ENCODE data around the gene PRICKLE1.

Gene PRICKLE1
- total RNA-seq: 0 to 0.60 (median 0.07) reads per million in 9 experiments

- Mint-ChIP-seq H3K27me3 (peaks cover 47 to 66% of the 10 kb centered on the region in 2 donors), H3K4me3 (peak within 1 kb of the TSS; percentile 63 to 70), H3K27ac (no peak within 1 kb of the TSS), H3K9me3 (no peaks in the 10 kb centered on the region), H3K36me3 (ENCODE audit: insufficient read depth) (no peaks in the 10 kb centered on the region), H3K4me1 (ENCODE audit: low read depth in 2 of 2) (peaks cover 0 to 12% of the 10 kb centered on the region in 2 donors)
- ATAC-seq (replicated peaks) (peak; percentile 44), DNase-seq (no peak)
These were observed at the start of gene PRICKLE1 for GRCh38 chr12:42589465-42590329. PRICKLE1 (minus strand) TSS chr12:42589746; CDS start chr12:42472516, 117,230 bp downstream.

GRCh38 chr12:42638697-42639096, 49.2 kb upstream of the PRICKLE1 start:
- Mint-ChIP-seq H3K4me1 (ENCODE audit: low read depth in 2 of 2) (no peaks in the 10 kb centered on the region), H3K9me3 (peaks cover 0 to 2% of the 10 kb centered on the region in 2 donors), H3K36me3 (ENCODE audit: insufficient read depth) (no peaks in the 10 kb centered on the region), H3K27ac (no peak overlapping the region), H3K27me3 (no peaks in the 10 kb centered on the region), H3K4me3 (no peak overlapping the region)
- no peak for ATAC-seq (replicated peaks)
- DNase-seq: no peak

GRCh38 chr12:42638011-42638410, 48.5 kb upstream of the PRICKLE1 start:
- Mint-ChIP-seq H3K36me3 (ENCODE audit: insufficient read depth) (no peaks in the 10 kb centered on the region), H3K27me3 (no peaks in the 10 kb centered on the region), H3K4me3 (no peak overlapping the region), H3K9me3 (peaks cover 0 to 2% of the 10 kb centered on the region in 2 donors), H3K27ac (no peak overlapping the region), H3K4me1 (ENCODE audit: low read depth in 2 of 2) (no peaks in the 10 kb centered on the region)
- DNase-seq (no peak), ATAC-seq (replicated peaks) (no peak)

- Mint-ChIP-seq H3K9me3 (peaks cover 0 to 2% of the 10 kb centered on the region in 2 donors), H3K36me3 (ENCODE audit: insufficient read depth) (no peaks in the 10 kb centered on the region), H3K27ac (no peak overlapping the region), H3K4me3 (no peak overlapping the region), H3K27me3 (no peaks in the 10 kb centered on the region), H3K4me1 (ENCODE audit: low read depth in 2 of 2) (no peaks in the 10 kb centered on the region)
- ATAC-seq (replicated peaks): peak; percentile 36
- no peak for DNase-seq
These were observed 47.4 kb upstream of the PRICKLE1 start for GRCh38 chr12:42636993-42637392.

- ATAC-seq (replicated peaks): no peak
- Mint-ChIP-seq H3K27me3 (no peaks in the 10 kb centered on the region), H3K4me3 (no peak overlapping the region), H3K36me3 (ENCODE audit: insufficient read depth) (no peaks in the 10 kb centered on the region), H3K27ac (no peak overlapping the region), H3K9me3 (peaks cover 0 to 2% of the 10 kb centered on the region in 2 donors), H3K4me1 (ENCODE audit: low read depth in 2 of 2) (no peaks in the 10 kb centered on the region)
- no peak for DNase-seq
These were observed 44.0 kb upstream of the PRICKLE1 start for GRCh38 chr12:42633594-42633993.

- ATAC-seq (replicated peaks): no peak
- H3K4me3 Mint-ChIP-seq: no peak overlapping the region
- peaks cover 0 to 2% of the 10 kb centered on the region in 2 donors for H3K9me3 Mint-ChIP-seq
- DNase-seq: no peak
- H3K4me1 Mint-ChIP-seq (ENCODE audit: low read depth in 2 of 2): no peaks in the 10 kb centered on the region
- no peak overlapping the region for H3K27ac Mint-ChIP-seq
- no peaks in the 10 kb centered on the region for H3K36me3 Mint-ChIP-seq (ENCODE audit: insufficient read depth)
- H3K27me3 Mint-ChIP-seq: no peaks in the 10 kb centered on the region
These were observed 42.0 kb upstream of the PRICKLE1 start for GRCh38 chr12:42631513-42631912.

- no peak for ATAC-seq (replicated peaks)
- Mint-ChIP-seq H3K36me3 (ENCODE audit: insufficient read depth) (no peaks in the 10 kb centered on the region), H3K9me3 (peaks cover 0 to 2% of the 10 kb centered on the region in 2 donors), H3K4me1 (ENCODE audit: low read depth in 2 of 2) (no peaks in the 10 kb centered on the region), H3K27ac (no peak overlapping the region), H3K4me3 (no peak overlapping the region), H3K27me3 (no peaks in the 10 kb centered on the region)
- no peak for DNase-seq
These were observed 40.8 kb upstream of the PRICKLE1 start for GRCh38 chr12:42630314-42630713.

- Mint-ChIP-seq H3K4me3 (no peak overlapping the region), H3K4me1 (ENCODE audit: low read depth in 2 of 2) (no peaks in the 10 kb centered on the region), H3K36me3 (ENCODE audit: insufficient read depth) (no peaks in the 10 kb centered on the region), H3K27ac (no peak overlapping the region), H3K9me3 (peaks cover 0 to 6% of the 10 kb centered on the region in 2 donors), H3K27me3 (no peaks in the 10 kb centered on the region)
- DNase-seq: no peak
- ATAC-seq (replicated peaks): no peak
These were observed 37.6 kb upstream of the PRICKLE1 start for GRCh38 chr12:42627151-42627550.

GRCh38 chr12:42625611-42626010, 36.1 kb upstream of the PRICKLE1 start:
- Mint-ChIP-seq H3K36me3 (ENCODE audit: insufficient read depth) (no peaks in the 10 kb centered on the region), H3K4me3 (no peak overlapping the region), H3K9me3 (peaks cover 0 to 9% of the 10 kb centered on the region in 2 donors), H3K27me3 (no peaks in the 10 kb centered on the region), H3K27ac (no peak overlapping the region), H3K4me1 (ENCODE audit: low read depth in 2 of 2) (no peaks in the 10 kb centered on the region)
- DNase-seq: no peak
- ATAC-seq (replicated peaks): no peak

GRCh38 chr12:42617622-42618021, 28.1 kb upstream of the PRICKLE1 start:
- Mint-ChIP-seq H3K4me3 (no peak overlapping the region), H3K9me3 (peaks cover 0 to 15% of the 10 kb centered on the region in 2 donors), H3K27ac (no peak overlapping the region), H3K4me1 (ENCODE audit: low read depth in 2 of 2) (no peaks in the 10 kb centered on the region), H3K36me3 (ENCODE audit: insufficient read depth) (no peaks in the 10 kb centered on the region), H3K27me3 (no peaks in the 10 kb centered on the region)
- DNase-seq (no peak), ATAC-seq (replicated peaks) (no peak)

- ATAC-seq (replicated peaks): no peak
- H3K36me3 Mint-ChIP-seq (ENCODE audit: insufficient read depth): no peaks in the 10 kb centered on the region
- peaks cover 0 to 12% of the 10 kb centered on the region in 2 donors for H3K9me3 Mint-ChIP-seq
- no peak overlapping the region for H3K4me3 Mint-ChIP-seq
- peaks cover 0 to 6% of the 10 kb centered on the region in 2 donors for H3K27me3 Mint-ChIP-seq
- H3K27ac Mint-ChIP-seq: no peak overlapping the region
- no peak for DNase-seq
- no peaks in the 10 kb centered on the region for H3K4me1 Mint-ChIP-seq (ENCODE audit: low read depth in 2 of 2)
These were observed 25.5 kb upstream of the PRICKLE1 start for GRCh38 chr12:42615006-42615405.

GRCh38 chr12:42612231-42612613, 22.7 kb upstream of the PRICKLE1 start:
- Mint-ChIP-seq H3K4me3 (no peak overlapping the region), H3K27ac (no peak overlapping the region), H3K4me1 (ENCODE audit: low read depth in 2 of 2) (no peaks in the 10 kb centered on the region), H3K36me3 (ENCODE audit: insufficient read depth) (no peaks in the 10 kb centered on the region), H3K9me3 (peaks cover 0 to 8% of the 10 kb centered on the region in 2 donors), H3K27me3 (peaks cover 0 to 6% of the 10 kb centered on the region in 2 donors)
- no peak for DNase-seq
- ATAC-seq (replicated peaks): no peak

GRCh38 chr12:42611571-42612230, 22.2 kb upstream of the PRICKLE1 start:
- peaks cover 0 to 8% of the 10 kb centered on the region in 2 donors for H3K9me3 Mint-ChIP-seq
- H3K4me3 Mint-ChIP-seq: no peak overlapping the region
- H3K4me1 Mint-ChIP-seq (ENCODE audit: low read depth in 2 of 2): no peaks in the 10 kb centered on the region
- H3K36me3 Mint-ChIP-seq (ENCODE audit: insufficient read depth): no peaks in the 10 kb centered on the region
- H3K27me3 Mint-ChIP-seq: peaks cover 0 to 6% of the 10 kb centered on the region in 2 donors
- DNase-seq (no peak), ATAC-seq (replicated peaks) (no peak)
- no peak overlapping the region for H3K27ac Mint-ChIP-seq

- Mint-ChIP-seq H3K4me1 (ENCODE audit: low read depth in 2 of 2) (no peaks in the 10 kb centered on the region), H3K4me3 (no peak overlapping the region), H3K27me3 (peaks cover 0 to 6% of the 10 kb centered on the region in 2 donors), H3K27ac (no peak overlapping the region), H3K36me3 (ENCODE audit: insufficient read depth) (no peaks in the 10 kb centered on the region), H3K9me3 (peaks cover 0 to 8% of the 10 kb centered on the region in 2 donors)
- ATAC-seq (replicated peaks) (no peak), DNase-seq (no peak)
These were observed 20.1 kb upstream of the PRICKLE1 start for GRCh38 chr12:42609605-42610004.

All from effector memory CD8-positive, alpha-beta T cell (primary cell).